Left lung (tissue), 10 donors: ENCODE results near the gene SCN11A. TPM values are rescaled to one million over a fixed set of nuclear protein-coding genes. Genes with fewer than 3 reads are reported as not detected.

ENCODE experiments used
- ATAC-seq: fragments of 200-7000 bp; cut with Tn5 transposase; one replicate; pipeline ENCODE4 v1.9.1; 2020; ENCODE audit warnings: moderate library complexity
- DNase-seq, 4 donors: peaks; one replicate each; pipeline ENCODE4 v3.0.0-alpha.2; 2013 to 2020
- H3K27ac ChIP-seq, 2 donors: fragments of 200-600 bp; sonication (generic) in 1 of 2; one replicate each; pipeline versions ENCODE4 v1.5.0 to v1.8.0; 2020 to 2021
- H3K27me3 ChIP-seq, 2 donors: fragments of 200-600 bp; sonication (generic) in 1 of 2; one replicate each; pipeline versions ENCODE4 v1.5.0 to v1.8.0; 2020 to 2021
- H3K36me3 ChIP-seq, 2 donors: fragments of 200-600 bp; sonication (generic) in 1 of 2; one replicate each; pipeline versions ENCODE4 v1.5.0 to v1.8.0; 2020 to 2021
- H3K4me1 ChIP-seq, 2 donors: fragments of 200-600 bp; one replicate each; pipeline ENCODE4 v1.8.0; 2021
- H3K4me3 ChIP-seq, 2 donors: fragments of 200-600 bp; sonication (generic) in 1 of 2; one replicate each; pipeline versions ENCODE4 v1.5.0 to v1.8.0; 2020 to 2021; ENCODE audit warnings: mild to moderate bottlenecking in 1 of 2
- H3K9me3 ChIP-seq, 2 donors: fragments of 200-600 bp; sonication (generic) in 1 of 2; one replicate each; pipeline versions ENCODE4 v1.5.0 to v1.8.0; 2020 to 2021
- CTCF ChIP-seq, 2 donors: fragments of 200-600 bp; sonication (generic) in 1 of 2; IDR thresholded peaks; one replicate each; pipeline versions ENCODE4 v1.5.0 to v1.8.0; 2021; ENCODE audit warnings: antibody characterized with exemption in 2 of 2
- intact Hi-C, 2 donors: fragments of 100-400 bp; cut with DNase I; formaldehyde crosslinking; loops; one replicate each; pipeline versions ENCODE4 v1.11.2 to v1.14.2; 2022
- polyA plus RNA-seq, 6 donors: library from polyadenylated mRNA; unstranded; fragments of 120-200 nt; gene quantifications; one replicate each; pipeline ENCODE4 v1.2.1, GENCODE V29; 2013; ENCODE audit not compliant: insufficient read length in 6 of 6
- total RNA-seq, 2 donors: library from RNA; stranded (reverse); fragmentation: NEBNext Ultra II Directional; extraction: Animal tissue kit (Norgen Biotek cat#: 25700); gene quantifications; one replicate each; pipeline ENCODE4 v1.2.1, GENCODE V29; 2021
- donor health status: DM: no; HTN: yes; CAD: no.
- donor health status: DM: no; HTN: no; CAD: no.

SCN11A gene
- total and polyA plus RNA-seq, 8 donors: 0.06 to 1.3 (median 0.81) TPM

- H3K27me3 ChIP-seq: no peaks in the 10 kb centered on the region
- H3K9me3 ChIP-seq: no peaks in the 10 kb centered on the region
- H3K4me1 ChIP-seq: peaks cover 0 to 33% of the 10 kb centered on the region in 2 donors
- H3K27ac ChIP-seq: no peak overlapping the region
- intact Hi-C loops: no loop called here
- TF ChIP-seq CTCF (IDR thresholded peaks at IDR 0.05): no peak
- no peak for DNase-seq
- no peak for ATAC-seq
- peaks cover 3 to 72% of the 10 kb centered on the region in 2 donors for H3K36me3 ChIP-seq
- no peak overlapping the region for H3K4me3 ChIP-seq
These were observed 47.5 kb upstream of the SCN11A start for GRCh38 chr3:39099242-39099641.

GRCh38 chr3:39098473-39099000, 46.8 kb upstream of the SCN11A start:
- H3K9me3 ChIP-seq: no peaks in the 10 kb centered on the region
- H3K27ac ChIP-seq: no peak overlapping the region
- ATAC-seq (no peak), DNase-seq (no peak)
- H3K36me3 ChIP-seq: peaks cover 3 to 79% of the 10 kb centered on the region in 2 donors
- H3K27me3 ChIP-seq: no peaks in the 10 kb centered on the region
- TF ChIP-seq CTCF (IDR thresholded peaks at IDR 0.05): no peak
- intact Hi-C loops: no loop called here
- peaks cover 0 to 26% of the 10 kb centered on the region in 2 donors for H3K4me1 ChIP-seq
- H3K4me3 ChIP-seq: no peak overlapping the region

- no peak for DNase-seq
- H3K4me3 ChIP-seq: no peak overlapping the region
- H3K27me3 ChIP-seq: no peaks in the 10 kb centered on the region
- intact Hi-C loops: no loop called here
- no peak for TF ChIP-seq CTCF (IDR thresholded peaks at IDR 0.05)
- peaks cover 0 to 19% of the 10 kb centered on the region in 2 donors for H3K4me1 ChIP-seq
- no peak overlapping the region for H3K27ac ChIP-seq
- peaks cover 3 to 85% of the 10 kb centered on the region in 2 donors for H3K36me3 ChIP-seq
- H3K9me3 ChIP-seq: no peaks in the 10 kb centered on the region
- ATAC-seq: no peak
These were observed 46.1 kb upstream of the SCN11A start for GRCh38 chr3:39097716-39098472.

GRCh38 chr3:39096775-39097174, 45.0 kb upstream of the SCN11A start:
- Histone ChIP-seq H3K27me3 (no peaks in the 10 kb centered on the region), H3K9me3 (no peaks in the 10 kb centered on the region), H3K27ac (no peak overlapping the region), H3K4me1 (peaks cover 0 to 9% of the 10 kb centered on the region in 2 donors), H3K4me3 (no peak overlapping the region), H3K36me3 (peaks cover 3 to 96% of the 10 kb centered on the region in 2 donors)
- intact Hi-C loops: no loop called here
- DNase-seq (no peak), ATAC-seq (peak; percentile 21)
- TF ChIP-seq CTCF (IDR thresholded peaks at IDR 0.05): no peak

GRCh38 chr3:39095778-39096177, 44.0 kb upstream of the SCN11A start:
- Histone ChIP-seq H3K36me3 (peaks cover 3 to 99% of the 10 kb centered on the region in 2 donors), H3K4me3 (no peak overlapping the region), H3K27ac (peak overlapping the region in 1 of 2 donors; percentile 23), H3K4me1 (no peaks in the 10 kb centered on the region), H3K9me3 (no peaks in the 10 kb centered on the region), H3K27me3 (no peaks in the 10 kb centered on the region)
- ATAC-seq (no peak), DNase-seq (no peak)
- no peak for TF ChIP-seq CTCF (IDR thresholded peaks at IDR 0.05)
- intact Hi-C loops: no loop called here
